T-cell (primary cell): ENCODE measurements around the gene JUN. TPM values are rescaled to one million over a fixed set of nuclear protein-coding genes. Genes with fewer than 3 reads are reported as not detected.

Experiments used
- ATAC-seq, 4 experiments: fragments of 200-7000 bp in 3 of 4; fragments of 150-1000 bp in 1 of 4; cut with Tn5 transposase; replicated peaks in 1 of 4; 1 replicate in 3 of 4; 2 replicates in 1 of 4; pipeline ENCODE4 v1.10.0; 2021; ENCODE audit warnings: moderate library complexity in 3 of 4, mild to moderate bottlenecking in 2 of 4, moderate number of reproducible peaks in 1 of 4
- CTCF ChIA-PET, 2 donors: fragments of 300-600 bp; sonication (Branson Sonifier 250); formaldehyde crosslinking; loops; one replicate each; lab custom pipeline; 2022; ENCODE audit warnings: antibody characterized with exemption in 2 of 2; lab: Charles Lee
- POLR2A ChIA-PET, 2 donors: fragments of 300-600 bp; sonication (Branson Sonifier 250); formaldehyde crosslinking; loops; one replicate each; lab custom pipeline; 2022; ENCODE audit warnings: antibody characterized with exemption in 2 of 2; lab: Charles Lee
- DNase-seq, 35 experiments: peaks; one replicate each; pipeline versions ENCODE4 v3.0.0 to v3.0.0-alpha.2; 2013 to 2023
- H3K27ac ChIP-seq: one replicate; pipeline ENCODE4 v1.5.1; 2013; ENCODE audit warnings: low read length
- H3K27me3 ChIP-seq, 2 experiments: replicated peaks in 1 of 2; 1 replicate in 1 of 2; 2 replicates in 1 of 2; pipeline versions ENCODE4 v1.6.1 to v1.7.0; 2013; ENCODE audit warnings: low read length in 1 of 2, mixed read lengths in 1 of 2; ENCODE audit not compliant: control insufficient read depth in 2 of 2, insufficient read depth in 2 of 2; ENCODE audit errors: extremely low read depth in 1 of 2
- H3K36me3 ChIP-seq, 2 donors: 1 replicate in 1 of 2; 2 replicates in 1 of 2; pipeline versions ENCODE4 v1.6.1 to v1.7.0; 2013; ENCODE audit warnings: low read length in 1 of 2; ENCODE audit not compliant: control insufficient read depth in 2 of 2, insufficient read depth in 1 of 2; ENCODE audit errors: extremely low read depth in 1 of 2
- H3K4me1 ChIP-seq, 2 experiments: 1 replicate in 1 of 2; 2 replicates in 1 of 2; pipeline versions ENCODE4 v1.6.1 to v1.7.0; 2013; ENCODE audit warnings: low read length in 2 of 2, mixed read lengths in 1 of 2; ENCODE audit not compliant: insufficient read depth in 2 of 2, control insufficient read depth in 1 of 2; ENCODE audit errors: extremely low read depth in 1 of 2
- H3K4me3 ChIP-seq, 2 donors: 1 replicate in 1 of 2; 2 replicates in 1 of 2; pipeline versions ENCODE4 v1.5.1 to v1.7.0; 2013; ENCODE audit warnings: mild to moderate bottlenecking in 2 of 2, low read length in 1 of 2, moderate library complexity in 1 of 2; ENCODE audit not compliant: control insufficient read depth in 1 of 2; ENCODE audit errors: extremely low read depth in 1 of 2
- H3K9me3 ChIP-seq: 2 replicates; pipeline ENCODE4 v1.7.0; 2013
- H3K27ac Mint-ChIP-seq, 2 donors: one replicate each; pipeline ENCODE4 v1.8.0; 2020 to 2021; ENCODE audit warnings: mild to moderate bottlenecking in 2 of 2, mixed read lengths in 2 of 2
- H3K27me3 Mint-ChIP-seq, 2 donors: one replicate each; pipeline ENCODE4 v1.8.0; 2021 to 2022; ENCODE audit warnings: mixed read lengths in 2 of 2
- H3K36me3 Mint-ChIP-seq: one replicate; pipeline ENCODE4 v1.8.0; 2021; ENCODE audit warnings: mixed read lengths
- H3K4me1 Mint-ChIP-seq, 3 donors: one replicate each; pipeline ENCODE4 v1.8.0; 2020 to 2022; ENCODE audit warnings: mixed read lengths in 3 of 3, mild to moderate bottlenecking in 1 of 3
- H3K4me3 Mint-ChIP-seq, 3 donors: one replicate each; pipeline ENCODE4 v1.8.0; 2020 to 2022; ENCODE audit warnings: mild to moderate bottlenecking in 3 of 3, mixed read lengths in 3 of 3, moderate library complexity in 3 of 3
- H3K9me3 Mint-ChIP-seq, 3 donors: one replicate each; pipeline ENCODE4 v1.8.0; 2020 to 2022; ENCODE audit warnings: mixed read lengths in 3 of 3
- WGBS: methylation state at CpG from one replicate; pipeline ENCODE4 v1.1.5; 2013; ENCODE audit warnings: missing lambda C conversion rate; ENCODE audit not compliant: insufficient coverage; 5-methylcytosine and 5-hydroxymethylcytosine counted together
- total RNA-seq, 35 experiments: library from RNA in 6 of 35; stranded (reverse) in 6 of 35; fragments of 120-200 nt in 1 of 35; gene quantifications; one replicate each; pipeline versions ENCODE4 v1.2.1 to v1.2.4 and lab custom pipeline; 2013 to 2026

JUN gene
- total RNA-seq, 5 donors from 2014 or later (not counting 1 experiment from before 2014, with no cell fraction given): 43.2 to 1,335 (median 56.6) TPM

GRCh38 chr1:58794585-58794984 is 10.7 kb upstream of the JUN start:
- ATAC-seq: no peak
- ChIA-PET POLR2A (interaction anchor here in 1 of 2 donors (0.5 kb wide), 1 partner anchor 283 kb away, joined by 3 read pairs; no protein-coding TSS in a partner anchor), CTCF (no interaction called here)
- Histone ChIP-seq H3K9me3 (no peaks in the 10 kb centered on the region), H3K27me3 (no peaks in the 10 kb centered on the region), H3K27ac (no peak overlapping the region), H3K36me3 (no peaks in the 10 kb centered on the region), H3K4me1 (no peaks in the 10 kb centered on the region), H3K4me3 (no peak overlapping the region)
- DNase-seq: no peak
- Mint-ChIP-seq H3K4me3 (no peak overlapping the region), H3K4me1 (peaks cover 44 to 50% (median 46%) of the 10 kb centered on the region in 3 donors), H3K9me3 (no peaks in the 10 kb centered on the region), H3K36me3 (peaks cover 20% of the 10 kb centered on the region), H3K27me3 (no peaks in the 10 kb centered on the region), H3K27ac (no peak overlapping the region)
- no CpG with 5 or more reads among the region's 3 CpGs for WGBS

GRCh38 chr1:58792846-58793245 is 9.0 kb upstream of the JUN start:
- CTCF ChIA-PET: no interaction called here

DNA sequence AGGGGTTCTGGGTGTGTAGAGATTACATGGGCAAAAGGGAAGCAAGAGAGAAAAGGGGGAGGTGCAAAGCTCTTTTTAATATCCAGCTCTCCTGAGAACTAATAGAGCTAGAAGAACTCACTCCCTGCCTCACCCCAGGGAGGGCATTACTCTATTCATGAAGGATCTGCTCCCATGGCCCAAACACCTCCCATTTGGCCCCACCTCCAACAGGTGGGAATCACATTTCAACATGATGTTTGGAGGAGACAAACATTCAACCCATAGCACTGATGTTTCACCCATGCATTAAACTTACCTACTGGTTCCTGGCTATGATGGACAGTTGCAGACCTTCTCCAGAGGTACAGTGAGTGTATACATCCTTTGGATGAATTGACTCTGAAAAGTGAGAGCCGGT is 7.3 kb upstream of the JUN start:
- POLR2A ChIA-PET: no interaction called here
- H3K27ac ChIP-seq: no peak overlapping the region
- DNase-seq: no peak
- H3K27ac Mint-ChIP-seq: peak overlapping the region in 1 of 2 donors; percentile 2
- H3K27me3 Mint-ChIP-seq: no peaks in the 10 kb centered on the region
- no peak overlapping the region for H3K4me3 ChIP-seq
- H3K27me3 ChIP-seq: no peaks in the 10 kb centered on the region
- CTCF ChIA-PET: no interaction called here
- peaks cover 5 to 11% (median 7%) of the 10 kb centered on the region in 3 donors for H3K9me3 Mint-ChIP-seq
- no peaks in the 10 kb centered on the region for H3K36me3 ChIP-seq
- no CpG with 5 or more reads among the region's 1 CpG for WGBS
- H3K4me1 Mint-ChIP-seq: peaks cover 53 to 69% (median 60%) of the 10 kb centered on the region in 3 donors
- no peaks in the 10 kb centered on the region for H3K9me3 ChIP-seq
- H3K4me1 ChIP-seq: no peaks in the 10 kb centered on the region
- H3K4me3 Mint-ChIP-seq: no peak overlapping the region
- ATAC-seq: no peak
- H3K36me3 Mint-ChIP-seq: peaks cover 39% of the 10 kb centered on the region

More at GRCh38 chr1:58792846-58793245, 9.0 kb upstream of the JUN start:
- Mint-ChIP-seq H3K36me3 (peaks cover 32% of the 10 kb centered on the region), H3K9me3 (peaks cover 5 to 8% (median 7%) of the 10 kb centered on the region in 3 donors), H3K4me3 (no peak overlapping the region), H3K4me1 (peaks cover 41 to 59% (median 52%) of the 10 kb centered on the region in 3 donors), H3K27me3 (no peaks in the 10 kb centered on the region), H3K27ac (no peak overlapping the region)
- POLR2A ChIA-PET: no interaction called here
- Histone ChIP-seq H3K27me3 (no peaks in the 10 kb centered on the region), H3K36me3 (no peaks in the 10 kb centered on the region), H3K27ac (no peak overlapping the region), H3K4me3 (no peak overlapping the region), H3K4me1 (no peaks in the 10 kb centered on the region), H3K9me3 (no peaks in the 10 kb centered on the region)
- WGBS: 100% methylated on average over 2 of the region's 6 CpGs
- DNase-seq: no peak
- ATAC-seq: no peak

DNA sequence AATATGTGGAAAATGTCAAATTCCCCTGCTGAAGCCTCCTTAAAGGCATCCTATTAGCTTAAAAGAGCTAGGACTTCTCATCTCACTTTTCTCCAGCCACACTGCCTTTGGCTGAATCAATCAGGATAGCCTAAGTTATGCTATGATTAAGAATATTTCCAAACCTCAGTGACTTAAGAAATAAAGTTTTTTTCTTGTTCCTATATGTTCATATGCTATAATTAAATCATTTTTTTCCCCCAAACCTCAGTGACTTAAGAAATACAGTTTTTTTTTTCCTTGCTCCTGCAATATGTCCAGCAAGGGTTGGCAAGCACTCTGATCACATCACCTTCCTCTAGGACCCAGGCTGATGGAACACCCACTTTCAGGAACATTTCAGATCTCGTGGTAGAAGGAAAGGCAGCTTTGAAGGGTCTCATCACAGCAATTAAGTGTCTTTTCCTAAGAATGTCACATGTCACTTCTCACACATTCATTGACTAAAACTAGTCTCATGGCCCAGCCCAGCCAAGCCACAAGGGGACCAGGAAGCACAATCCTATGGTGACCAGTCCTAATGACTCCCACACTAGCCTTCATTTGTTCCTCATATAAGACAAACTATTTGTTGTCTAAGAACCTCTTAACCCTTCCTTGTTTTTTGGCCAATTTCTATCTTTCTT is 6.3 kb upstream of the JUN start:
- DNase-seq: no peak
- peaks cover 39% of the 10 kb centered on the region for H3K36me3 Mint-ChIP-seq
- H3K4me3 ChIP-seq: no peak overlapping the region
- ChIA-PET POLR2A (no interaction called here), CTCF (no interaction called here)
- H3K9me3 ChIP-seq: no peaks in the 10 kb centered on the region
- no peak overlapping the region for H3K27ac ChIP-seq
- WGBS: no CpG with 5 or more reads among the region's 1 CpG
- no peaks in the 10 kb centered on the region for H3K27me3 ChIP-seq
- ATAC-seq: no peak
- no peaks in the 10 kb centered on the region for H3K36me3 ChIP-seq
- H3K4me1 Mint-ChIP-seq: peaks cover 49 to 66% (median 60%) of the 10 kb centered on the region in 3 donors
- H3K9me3 Mint-ChIP-seq: peaks cover 5 to 11% (median 7%) of the 10 kb centered on the region in 3 donors
- H3K27me3 Mint-ChIP-seq: no peaks in the 10 kb centered on the region
- no peak overlapping the region for H3K4me3 Mint-ChIP-seq
- H3K4me1 ChIP-seq: peaks cover 0 to 8% of the 10 kb centered on the region in 2 experiments
- H3K27ac Mint-ChIP-seq: peak overlapping the region in 1 of 2 donors; percentile 37

- H3K36me3 Mint-ChIP-seq: peaks cover 39% of the 10 kb centered on the region
- H3K4me1 Mint-ChIP-seq: peaks cover 42 to 59% (median 57%) of the 10 kb centered on the region in 3 donors
- no peak for ATAC-seq
- H3K4me1 ChIP-seq: peaks cover 0 to 9% of the 10 kb centered on the region in 2 experiments
- H3K9me3 ChIP-seq: no peaks in the 10 kb centered on the region
- no peaks in the 10 kb centered on the region for H3K36me3 ChIP-seq
- no peaks in the 10 kb centered on the region for H3K27me3 Mint-ChIP-seq
- no peak overlapping the region for H3K27ac ChIP-seq
- CTCF ChIA-PET: no interaction called here
- peaks cover 5 to 11% (median 7%) of the 10 kb centered on the region in 3 donors for H3K9me3 Mint-ChIP-seq
- H3K27ac Mint-ChIP-seq: no peak overlapping the region
- H3K4me3 ChIP-seq: no peak overlapping the region
- no peak for DNase-seq
- no peaks in the 10 kb centered on the region for H3K27me3 ChIP-seq
- 80% methylated on average over 1 of the region's 6 CpGs for WGBS
- POLR2A ChIA-PET: no interaction called here
- no peak overlapping the region for H3K4me3 Mint-ChIP-seq
Measured at GRCh38 chr1:58789322-58789856, 5.5 kb upstream of the JUN start.

DNA sequence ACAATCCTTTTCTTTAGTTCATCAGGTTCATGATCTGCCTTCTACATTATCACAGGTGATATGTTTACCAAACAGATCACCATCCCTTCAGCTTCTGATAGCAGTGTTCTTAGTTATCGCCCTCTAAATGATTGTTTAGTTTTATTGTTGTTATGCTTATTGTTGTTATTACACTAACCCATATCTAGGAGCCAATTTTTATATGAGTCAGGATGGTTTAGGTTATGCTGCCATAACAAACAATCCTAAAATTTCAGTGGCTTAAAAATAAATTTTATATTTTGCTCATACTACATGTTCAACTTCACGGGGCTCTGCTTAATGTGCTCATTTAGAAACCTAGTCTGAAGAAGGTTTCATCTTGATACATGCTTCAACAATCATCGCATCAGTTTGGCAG is 4.4 kb upstream of the JUN start:
- Histone ChIP-seq H3K36me3 (no peaks in the 10 kb centered on the region), H3K27ac (no peak overlapping the region), H3K27me3 (no peaks in the 10 kb centered on the region), H3K9me3 (no peaks in the 10 kb centered on the region), H3K4me1 (peaks cover 0 to 9% of the 10 kb centered on the region in 2 experiments), H3K4me3 (no peak overlapping the region)
- Mint-ChIP-seq H3K27ac (no peak overlapping the region), H3K36me3 (peaks cover 39% of the 10 kb centered on the region), H3K9me3 (peaks cover 5 to 11% (median 7%) of the 10 kb centered on the region in 3 donors), H3K27me3 (no peaks in the 10 kb centered on the region), H3K4me3 (no peak overlapping the region), H3K4me1 (peaks cover 37 to 50% (median 46%) of the 10 kb centered on the region in 3 donors)
- ATAC-seq: no peak
- ChIA-PET POLR2A (interaction anchor here in 1 of 2 donors (0.7 kb wide), 1 partner anchor 10 kb away, joined by 3 read pairs; no protein-coding TSS in a partner anchor), CTCF (no interaction called here)
- no peak for DNase-seq
- WGBS: no CpG with 5 or more reads among the region's 3 CpGs
